COLO668 (cell line): ENCODE measurements around the gene ARHGDIA.

ENCODE experiments used
- DNase-seq: peaks from one replicate; lab custom pipeline; 2025; ENCODE audit not compliant: unreplicated experiment; lab: John Stamatoyannopoulos, UW

ARHGDIA gene

GRCh38 chr17:81828656-81829055 is 42.5 kb downstream of the ARHGDIA start:
- no peak for DNase-seq

- peak; percentile 48 for DNase-seq
Measured at GRCh38 chr17:81825841-81826466, 45.2 kb downstream of the ARHGDIA start.

DNA sequence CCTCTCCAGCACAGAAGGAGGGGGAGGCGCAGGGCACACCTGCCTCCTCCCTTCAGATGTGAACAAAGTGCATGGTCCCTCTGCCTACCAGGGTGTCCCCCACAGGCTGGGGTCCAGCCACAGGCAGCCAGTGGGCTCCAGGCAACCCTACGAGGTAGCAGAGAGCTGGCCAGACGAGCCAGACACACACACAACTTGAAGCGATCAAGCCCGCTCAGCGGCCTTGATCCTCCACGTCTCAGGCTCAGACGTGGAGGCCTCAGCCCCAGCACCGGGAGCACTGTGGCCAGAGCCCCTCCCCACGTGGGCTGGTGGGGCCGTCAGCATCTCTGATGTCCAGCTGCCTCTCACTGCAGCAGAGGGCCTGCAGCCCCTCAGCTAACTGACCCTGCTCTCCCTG is 46.5 kb downstream of the ARHGDIA start:
- DNase-seq = no peak

DNA sequence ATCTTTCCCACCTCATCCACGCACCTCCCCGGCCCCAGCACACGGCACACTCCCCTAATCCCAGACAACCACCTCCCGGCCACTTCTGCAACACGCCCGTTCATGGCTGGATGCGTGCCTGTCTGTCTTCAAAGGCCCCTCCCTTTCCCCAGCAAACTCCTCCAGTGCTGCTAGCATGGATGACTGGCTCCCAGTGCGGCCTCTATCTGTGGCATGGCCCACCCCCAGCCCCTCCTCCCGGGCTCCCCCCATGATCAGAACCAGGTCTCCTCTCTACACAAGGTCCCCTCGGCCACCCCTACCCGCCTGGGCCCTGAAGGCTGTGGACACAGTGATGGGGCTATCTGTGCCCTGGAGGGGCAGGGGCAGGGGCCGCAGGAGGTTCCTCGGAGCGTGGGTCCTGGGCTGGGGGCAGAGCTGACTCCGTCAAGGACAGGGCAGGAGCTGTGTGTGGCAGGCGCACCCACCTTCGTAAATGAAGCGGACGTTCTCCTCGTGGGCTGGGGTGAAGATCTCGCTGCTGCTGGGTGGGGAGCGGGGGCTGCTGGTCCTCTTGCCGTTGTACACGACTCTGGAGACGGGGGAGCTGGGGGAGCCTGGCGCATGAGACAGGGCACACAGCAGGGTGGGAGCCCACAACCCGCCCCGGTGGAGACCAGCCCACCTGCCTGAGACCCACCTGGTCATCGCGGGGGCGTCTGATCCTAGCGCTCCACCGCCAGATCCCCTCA is 47.2 kb downstream of the ARHGDIA start:
- DNase-seq = no peak

GRCh38 chr17:81822996-81823819 is 47.9 kb downstream of the ARHGDIA start:
- no peak for DNase-seq

DNA sequence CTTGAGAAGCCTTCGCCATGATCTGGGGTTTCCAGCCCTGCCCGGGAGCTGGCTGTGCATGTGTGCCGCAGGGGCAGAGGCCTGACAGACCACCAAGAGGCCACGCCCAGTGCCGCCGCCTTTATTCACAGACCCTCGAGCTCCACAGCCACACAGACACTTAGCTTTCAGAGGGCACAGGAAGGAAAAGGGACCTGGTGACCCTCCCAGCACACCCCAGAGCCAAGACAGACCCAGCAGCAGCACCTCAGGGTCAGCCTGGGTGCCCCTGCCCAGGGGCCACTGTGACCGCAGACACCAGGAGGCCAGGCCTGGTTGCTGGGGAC is 48.9 kb downstream of the ARHGDIA start:
- DNase-seq = no peak

DNA sequence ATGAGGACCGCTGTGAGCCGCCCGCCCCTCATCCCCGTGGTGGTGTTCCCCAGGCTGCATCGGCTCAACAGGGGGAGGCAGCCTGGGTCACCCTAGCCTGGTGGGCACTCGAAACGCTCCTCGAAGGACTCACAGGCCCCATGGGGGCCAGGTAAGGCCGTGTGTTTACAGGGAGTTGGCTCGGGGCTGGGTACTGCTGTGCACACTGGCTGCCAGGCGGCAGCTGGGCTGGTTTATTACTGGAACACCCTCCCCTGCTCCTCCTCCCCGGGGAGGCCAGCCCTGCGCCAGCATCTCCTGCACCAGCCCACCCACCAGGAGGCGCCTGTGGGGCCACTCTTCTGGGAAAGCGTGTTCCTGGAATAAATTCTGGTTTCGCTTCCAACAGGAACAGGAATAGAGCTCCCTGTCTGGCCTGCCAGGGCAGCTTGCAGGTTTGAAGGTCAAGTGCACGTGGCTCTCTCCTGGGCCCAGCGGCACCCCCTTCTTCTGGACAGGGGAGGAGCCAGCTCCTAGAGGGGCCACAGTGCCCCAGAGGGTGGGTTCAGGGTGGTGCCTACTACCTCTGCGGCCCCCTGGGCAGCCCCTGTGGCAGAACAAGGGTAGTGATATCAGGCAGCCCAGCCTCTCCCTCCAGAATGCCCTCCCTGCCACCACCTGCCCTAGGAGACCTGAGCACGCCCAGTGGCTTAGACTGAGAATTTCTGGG is 49.4 kb downstream of the ARHGDIA start:
- peak; percentile 89 for DNase-seq

DNA sequence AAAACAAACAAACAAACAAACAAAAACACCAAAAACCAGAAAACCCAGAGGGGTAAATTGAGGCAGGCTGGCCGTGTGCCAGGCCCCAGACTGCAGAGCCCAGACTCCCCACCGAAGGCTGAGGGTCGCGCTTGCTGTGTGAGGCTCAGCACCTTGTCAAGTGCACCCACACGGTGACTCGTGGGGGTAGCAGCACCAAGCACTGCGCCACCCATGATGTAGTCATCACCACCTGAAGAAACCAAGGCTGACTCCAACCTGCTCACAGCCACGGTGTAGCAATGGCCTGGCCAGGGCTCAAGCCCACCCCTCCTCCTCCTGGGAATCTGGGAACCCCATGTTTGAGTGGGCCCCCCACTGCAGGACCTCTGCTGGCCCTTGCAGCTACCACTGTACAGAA is 50.0 kb downstream of the ARHGDIA start:
- DNase-seq = no peak

DNA sequence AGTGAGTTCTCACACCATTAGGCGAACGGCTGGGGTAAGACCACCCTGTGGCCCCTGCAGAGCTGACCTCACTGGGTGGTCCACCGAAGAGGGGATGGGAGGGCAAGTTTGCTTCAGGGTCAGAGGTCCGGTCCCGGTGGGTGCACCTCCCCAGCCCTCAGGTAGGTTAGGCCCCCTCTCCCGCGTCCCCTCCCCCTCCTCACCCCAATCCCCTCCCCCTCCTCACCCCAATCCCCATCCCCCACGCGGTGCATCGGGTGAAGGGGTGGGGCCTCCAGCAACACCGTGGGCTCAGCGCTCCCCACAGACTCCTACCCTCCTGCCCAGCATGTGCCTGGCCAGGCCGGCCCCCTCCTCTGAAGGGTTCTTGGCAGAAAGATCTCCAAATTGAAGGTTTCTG is 51.4 kb downstream of the ARHGDIA start:
- no peak for DNase-seq

- DNase-seq = no peak
Measured at GRCh38 chr17:81817758-81818147, 53.4 kb downstream of the ARHGDIA start.
